Keratinocyte (primary cell): ENCODE results near the gene CD244. TPM values are rescaled to one million over a fixed set of nuclear protein-coding genes. Genes with fewer than 3 reads are reported as not detected.

Source experiments
- DNase-seq: peaks from one replicate; pipeline ENCODE4 v3.0.0-alpha.2; 2011; ENCODE audit warnings: low read depth, missing footprints, low spot score
- FAIRE-seq: peaks from 2 replicates; lab custom pipeline; 2011; peaks lifted over from hg19 to GRCh38; lab: Jason Lieb, UNC
- H2AFZ ChIP-seq: 2 replicates; pipeline ENCODE4 v1.6.0; 2012; ENCODE audit warnings: low read length, control low read depth, inconsistent platforms; ENCODE audit not compliant: control insufficient read depth
- H3K27ac ChIP-seq: 2 replicates; pipeline ENCODE4 v1.5.1; 2011; ENCODE audit warnings: low read length; ENCODE audit not compliant: control insufficient read depth, insufficient read depth
- H3K27me3 ChIP-seq: 3 replicates; pipeline ENCODE4 v1.6.0; 2011; ENCODE audit warnings: low read length; ENCODE audit not compliant: control insufficient read depth, insufficient read depth; ENCODE audit errors: extremely low read depth
- H3K36me3 ChIP-seq, 2 experiments: 2 replicates in 1 of 2; 3 replicates in 1 of 2; pipeline ENCODE4 v1.5.1; 2011; ENCODE audit warnings: low read length in 2 of 2, mild to moderate bottlenecking in 1 of 2; ENCODE audit not compliant: control insufficient read depth in 2 of 2, insufficient read depth in 2 of 2; ENCODE audit errors: extremely low read depth in 1 of 2
- H3K4me1 ChIP-seq: 3 replicates; pipeline ENCODE4 v1.5.1; 2011; ENCODE audit warnings: low read length; ENCODE audit not compliant: control insufficient read depth, insufficient read depth; ENCODE audit errors: extremely low read depth
- H3K4me2 ChIP-seq: 3 replicates; pipeline ENCODE4 v1.6.0; 2011; ENCODE audit warnings: low read depth, low read length; ENCODE audit not compliant: control insufficient read depth, insufficient read depth; ENCODE audit errors: extremely low read depth
- H3K4me3 ChIP-seq, 3 experiments: fragments of 200-600 bp in 1 of 3; sonication (generic) in 1 of 3; 2 replicates in 2 of 3; 3 replicates in 1 of 3; pipeline ENCODE4 v1.5.1; 2011 to 2016; ENCODE audit warnings: low read length in 3 of 3, mild to moderate bottlenecking in 3 of 3, control low read depth in 2 of 3, inconsistent platforms in 1 of 3, low read depth in 1 of 3, mixed read lengths in 1 of 3, mixed run types in 1 of 3, moderate library complexity in 1 of 3; ENCODE audit not compliant: control insufficient read depth in 2 of 3, insufficient read depth in 2 of 3; ENCODE audit errors: extremely low read depth in 1 of 3
- H3K79me2 ChIP-seq: 2 replicates; pipeline ENCODE4 v1.6.0; 2012; ENCODE audit warnings: low read length; ENCODE audit not compliant: control insufficient read depth, insufficient read depth
- H3K9ac ChIP-seq: 3 replicates; pipeline ENCODE4 v1.6.0; 2011; ENCODE audit warnings: low read length; ENCODE audit not compliant: control insufficient read depth, insufficient read depth; ENCODE audit errors: extremely low read depth
- H3K9me1 ChIP-seq: 3 replicates; pipeline ENCODE4 v1.6.0; 2011; ENCODE audit warnings: low read length; ENCODE audit not compliant: control insufficient read depth, insufficient read depth; ENCODE audit errors: extremely low read depth
- H3K9me3 ChIP-seq: 2 replicates; pipeline ENCODE4 v1.5.1; 2012; ENCODE audit warnings: low read depth, low read length; ENCODE audit not compliant: control insufficient read depth
- H4K20me1 ChIP-seq: 3 replicates; pipeline ENCODE4 v1.6.0; 2011; ENCODE audit warnings: low read length; ENCODE audit not compliant: control insufficient read depth, insufficient read depth; ENCODE audit errors: extremely low read depth
- CTCF ChIP-seq, 3 experiments: IDR thresholded peaks in 1 of 3; conservative IDR thresholded peaks in 1 of 3; optimal IDR thresholded peaks in 1 of 3; 2 replicates in 2 of 3; 3 replicates in 1 of 3; pipeline versions ENCODE3 to v1.5.1; 2011; ENCODE audit warnings: low read length in 3 of 3, mild to moderate bottlenecking in 3 of 3, moderate library complexity in 2 of 3, control low read depth in 1 of 3, inconsistent platforms in 1 of 3; ENCODE audit not compliant: insufficient read depth in 2 of 3; ENCODE audit errors: extremely low read depth in 1 of 3
- EZH2 ChIP-seq: IDR thresholded peaks from one replicate; pipeline ENCODE4 v1.6.1; 2012; ENCODE audit warnings: inconsistent platforms, mild to moderate bottlenecking, low read length, moderate library complexity
- dilution Hi-C: fragments of 300-500 bp; cut with MboI; formaldehyde crosslinking; loops from one replicate; pipeline ENCODE4 v1.7.0; 2020; ENCODE audit warnings: low sequenced_read_pairs; ENCODE audit not compliant: extremely low pct_ligation_motif_present
- polyA plus RNA-seq, 5 experiments: library from polyadenylated mRNA; depleted of rRNA in 3 of 5; stranded (reverse) in 3 of 5; stranded (forward) in 1 of 5; unstranded in 1 of 5; fragments of >200 nt; gene quantifications; 1 replicate in 1 of 5; 2 replicates in 3 of 5; 3 replicates in 1 of 5; pipeline versions ENCODE4 v1.2.1 to v1.2.3, GENCODE V29; 2011 to 2012; ENCODE audit warnings: missing spikeins in 2 of 5, low read depth in 1 of 5, low replicate concordance in 1 of 5

CD244 gene
- polyA plus RNA-seq, 1 donor (not counting 4 experiments of a cell fraction or from before 2014, with no cell fraction given), result not detected

GRCh38 chr1:160780398-160780755 is 82.3 kb downstream of the CD244 start:
- no peak overlapping the region for H3K4me3 ChIP-seq
- no peaks in the 10 kb centered on the region for H3K79me2 ChIP-seq
- H4K20me1 ChIP-seq, result no peaks in the 10 kb centered on the region
- TF ChIP-seq CTCF (optimal IDR thresholded peaks at IDR 0.05 in 1 of 3, IDR thresholded peaks at IDR 0.05 in 1 of 3, conservative IDR thresholded peaks at IDR 0.05 in 1 of 3; ENCODE audit: extremely low read depth in 1 of 3, insufficient read depth in 2 of 3, low read length in 3 of 3) (no peak), EZH2 (no peak)
- FAIRE-seq, result no peak
- DNase-seq, result no peak
- no peak overlapping the region for H3K4me2 ChIP-seq
- H3K27ac ChIP-seq, result no peak overlapping the region
- no peaks in the 10 kb centered on the region for H3K9me1 ChIP-seq
- H3K9me3 ChIP-seq, result no peaks in the 10 kb centered on the region
- H2AFZ ChIP-seq, result no peak overlapping the region
- dilution Hi-C loops, result no loop called here
- H3K4me1 ChIP-seq, result peaks cover 18% of the 10 kb centered on the region
- H3K36me3 ChIP-seq, result no peaks in the 10 kb centered on the region
- no peak overlapping the region for H3K9ac ChIP-seq
- H3K27me3 ChIP-seq, result no peaks in the 10 kb centered on the region

Other genes starting within 250 kb of the CD244 start
- 0.06 TPM in 1 of 3 replicates, not detected in the others for gene SLAMF1, start 215.8 kb downstream of the CD244 start, polyA plus RNA-seq
- 0.07 to 0.30 TPM (median 0.08 TPM) in 3 replicates for gene CD48, start 151.1 kb downstream of the CD244 start, polyA plus RNA-seq
- 21.9 to 56.5 TPM (median 31.0 TPM) in 3 replicates for gene SLAMF7, start 123.6 kb downstream of the CD244 start, polyA plus RNA-seq
- not detected in 3 replicates for gene LY9, start 66.7 kb downstream of the CD244 start, polyA plus RNA-seq
- not detected in 3 replicates for gene ITLN1, start 22.3 kb upstream of the CD244 start, polyA plus RNA-seq
- 0.22 to 0.59 TPM (median 0.39 TPM) in 3 replicates for gene ITLN2, start 91.9 kb upstream of the CD244 start, polyA plus RNA-seq
- gene F11R, start 158.3 kb upstream of the CD244 start, polyA plus RNA-seq, result 201 to 259 TPM (median 224 TPM) in 3 replicates
- gene TSTD1, start 176.1 kb upstream of the CD244 start, polyA plus RNA-seq, result 106 to 128 TPM (median 113 TPM) in 3 replicates
- gene USF1, start 183.1 kb upstream of the CD244 start, polyA plus RNA-seq, result 25.1 to 40.7 TPM (median 31.6 TPM) in 3 replicates
- 0.05 to 0.45 TPM (median 0.16 TPM) in 3 replicates for gene ARHGAP30, start 207.0 kb upstream of the CD244 start, polyA plus RNA-seq
- gene NECTIN4, start 226.7 kb upstream of the CD244 start, polyA plus RNA-seq, result 6.0 to 19.0 TPM (median 8.6 TPM) in 3 replicates
- 0.32 to 0.73 TPM (median 0.54 TPM) in 3 replicates for gene KLHDC9, start 235.5 kb upstream of the CD244 start, polyA plus RNA-seq